MM.1S (cell line): ENCODE data around the gene ABCC9.

ENCODE experiments used
- DNase-seq: peaks from one replicate; pipeline ENCODE4 v3.0.0-alpha.2; 2015
- H2AFZ ChIP-seq: fragments of 300-600 bp; sonication (generic); 2 replicates; pipeline ENCODE4 v1.6.0; 2016; ENCODE audit warnings: antibody characterized with exemption, low read length
- H3F3A ChIP-seq: fragments of 300-600 bp; sonication (generic); 2 replicates; pipeline ENCODE4 v1.6.1; 2016; ENCODE audit warnings: mild to moderate bottlenecking, antibody characterized with exemption, low read length, moderate library complexity, mixed read lengths; ENCODE audit not compliant: insufficient read depth
- H3K27ac ChIP-seq: fragments of 300-600 bp; sonication (generic); 2 replicates; pipeline ENCODE4 v1.5.1; 2016; ENCODE audit warnings: mild to moderate bottlenecking, low read length
- H3K27me3 ChIP-seq: fragments of 300-600 bp; sonication (generic); replicated peaks from 2 replicates; pipeline ENCODE4 v1.6.0; 2016; ENCODE audit warnings: low read length; ENCODE audit not compliant: insufficient read depth
- H3K36me3 ChIP-seq: fragments of 300-600 bp; sonication (generic); replicated peaks from 2 replicates; pipeline ENCODE4 v1.6.1; 2016; ENCODE audit warnings: mild to moderate bottlenecking, low read length, mixed read lengths; ENCODE audit not compliant: insufficient read depth
- H3K4me1 ChIP-seq: fragments of 300-600 bp; sonication (generic); 2 replicates; pipeline ENCODE4 v1.6.1; 2016; ENCODE audit warnings: low read length, mixed read lengths
- H3K4me2 ChIP-seq: fragments of 300-600 bp; sonication (generic); 2 replicates; pipeline ENCODE4 v1.6.0; 2016; ENCODE audit warnings: low read depth, low read length
- H3K4me3 ChIP-seq: fragments of 300-600 bp; sonication (generic); 2 replicates; pipeline ENCODE4 v1.5.1; 2016; ENCODE audit warnings: low read length, mixed read lengths
- H3K79me2 ChIP-seq: fragments of 300-600 bp; sonication (generic); 2 replicates; pipeline ENCODE4 v1.6.1; 2016; ENCODE audit warnings: mixed run types, low read length, mixed read lengths
- H3K9ac ChIP-seq: fragments of 300-600 bp; sonication (generic); 2 replicates; pipeline ENCODE4 v1.6.1; 2016; ENCODE audit warnings: low read length, mixed read lengths
- H3K9me2 ChIP-seq: fragments of 300-600 bp; sonication (generic); replicated peaks from 2 replicates; pipeline ENCODE4 v1.6.1; 2016; ENCODE audit warnings: mild to moderate bottlenecking, low read length, mixed read lengths; ENCODE audit not compliant: insufficient read depth
- H3K9me3 ChIP-seq: fragments of 300-600 bp; sonication (generic); replicated peaks from 2 replicates; pipeline ENCODE4 v1.6.1; 2016; ENCODE audit warnings: mild to moderate bottlenecking, low read length, mixed read lengths; ENCODE audit not compliant: insufficient read depth
- H4K20me1 ChIP-seq: fragments of 300-600 bp; sonication (generic); 2 replicates; pipeline ENCODE4 v1.6.1; 2016; ENCODE audit warnings: mild to moderate bottlenecking, low read length, moderate library complexity, mixed read lengths; ENCODE audit not compliant: insufficient read depth
- CTCF ChIP-seq: fragments of 300-600 bp; sonication (generic); IDR thresholded peaks from 2 replicates; pipeline ENCODE4 v1.5.1; 2016; ENCODE audit warnings: antibody characterized with exemption, low read length, mixed read lengths
- EZH2 ChIP-seq: fragments of 300-600 bp; sonication (generic); optimal IDR thresholded peaks from 2 replicates; pipeline ENCODE3; 2017; ENCODE audit warnings: low read depth, mild to moderate bottlenecking, antibody characterized with exemption, low read length, mixed read lengths
- EZH2phosphoT487 ChIP-seq: fragments of 300-600 bp; sonication (generic); IDR thresholded peaks from 2 replicates; pipeline ENCODE4 v1.6.1; 2018; ENCODE audit warnings: antibody characterized with exemption, low read length

Gene ABCC9

GRCh38 chr12:21925296-21925913, 15.8 kb downstream of the ABCC9 start:
- Histone ChIP-seq H3K4me2 (no peak overlapping the region), H4K20me1 (no peaks in the 10 kb centered on the region), H3K9me2 (no peaks in the 10 kb centered on the region), H2AFZ (no peak overlapping the region), H3K79me2 (no peaks in the 10 kb centered on the region), H3K27me3 (no peaks in the 10 kb centered on the region), H3K36me3 (no peaks in the 10 kb centered on the region; the same call in 1 of the 2 replicates), H3F3A (no peaks in the 10 kb centered on the region), H3K9ac (no peak overlapping the region), H3K27ac (no peak overlapping the region), H3K4me3 (no peak overlapping the region), H3K9me3 (no peaks in the 10 kb centered on the region), H3K4me1 (no peaks in the 10 kb centered on the region)
- no peak for DNase-seq
- TF ChIP-seq EZH2phosphoT487 (no peak), CTCF (no peak), EZH2 (no peak)

GRCh38 chr12:21921436-21921835, 19.8 kb downstream of the ABCC9 start:
- Histone ChIP-seq H3K27ac (no peak overlapping the region), H3K9me2 (no peaks in the 10 kb centered on the region), H4K20me1 (no peaks in the 10 kb centered on the region), H3K9me3 (no peaks in the 10 kb centered on the region), H2AFZ (no peak overlapping the region), H3K79me2 (no peaks in the 10 kb centered on the region), H3K27me3 (no peaks in the 10 kb centered on the region), H3K4me1 (no peaks in the 10 kb centered on the region), H3K4me2 (no peak overlapping the region), H3K9ac (no peak overlapping the region), H3K4me3 (no peak overlapping the region), H3F3A (no peaks in the 10 kb centered on the region), H3K36me3 (no peaks in the 10 kb centered on the region; the same call in 1 of the 2 replicates)
- DNase-seq = no peak
- no peak for TF ChIP-seq EZH2phosphoT487
- no peak for TF ChIP-seq EZH2
- TF ChIP-seq CTCF = no peak

GRCh38 chr12:21918456-21918855, 22.8 kb downstream of the ABCC9 start:
- H3K36me3 ChIP-seq = no peaks in the 10 kb centered on the region; the same call in 1 of the 2 replicates
- no peak overlapping the region for H3K4me3 ChIP-seq
- no peaks in the 10 kb centered on the region for H3K79me2 ChIP-seq
- no peaks in the 10 kb centered on the region for H4K20me1 ChIP-seq
- no peak overlapping the region for H3K27ac ChIP-seq
- no peak overlapping the region for H3K9ac ChIP-seq
- no peak for DNase-seq
- no peaks in the 10 kb centered on the region for H3F3A ChIP-seq
- no peaks in the 10 kb centered on the region for H3K4me1 ChIP-seq
- H2AFZ ChIP-seq = no peak overlapping the region
- TF ChIP-seq EZH2phosphoT487 (no peak), CTCF (no peak), EZH2 (no peak)
- no peaks in the 10 kb centered on the region for H3K9me3 ChIP-seq
- H3K27me3 ChIP-seq = no peaks in the 10 kb centered on the region
- H3K9me2 ChIP-seq = no peaks in the 10 kb centered on the region
- no peak overlapping the region for H3K4me2 ChIP-seq
